ENCODE results near the gene NCKAP5L. TPM values are rescaled to one million over a fixed set of nuclear protein-coding genes. Genes with fewer than 3 reads are reported as not detected.
A peak's percentile ranks its signal among the peaks of the same experiment; 100 is the strongest.

The NCKAP5L gene
- total and polyA plus RNA-seq, 9 of the 15 experiments (the other 6 are each of a cell fraction or from before 2014, with no cell fraction given), result 0.01 to 14.4 (median 3.7) TPM

DNA sequence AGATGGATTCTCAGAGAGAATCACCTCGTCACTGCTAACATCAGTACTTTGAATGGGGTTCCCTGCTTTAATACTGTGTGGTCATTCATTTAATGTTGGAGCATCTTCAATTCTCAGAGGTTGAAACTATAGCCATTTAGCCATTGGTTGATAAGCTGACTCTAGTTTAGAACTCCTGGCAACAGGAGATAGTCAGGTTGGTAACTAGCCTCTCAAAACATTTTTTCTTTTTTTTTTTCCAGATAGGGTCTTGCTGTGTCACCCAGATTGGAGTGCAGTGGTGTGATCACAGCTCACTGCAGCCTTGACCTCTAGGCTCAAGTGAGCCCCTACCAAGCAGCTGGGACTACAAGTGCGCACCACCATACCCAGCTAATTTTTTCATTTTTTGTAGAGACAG lies 3.5 kb upstream of the NCKAP5L start (continued):
- TF ChIP-seq, protein P1, sequence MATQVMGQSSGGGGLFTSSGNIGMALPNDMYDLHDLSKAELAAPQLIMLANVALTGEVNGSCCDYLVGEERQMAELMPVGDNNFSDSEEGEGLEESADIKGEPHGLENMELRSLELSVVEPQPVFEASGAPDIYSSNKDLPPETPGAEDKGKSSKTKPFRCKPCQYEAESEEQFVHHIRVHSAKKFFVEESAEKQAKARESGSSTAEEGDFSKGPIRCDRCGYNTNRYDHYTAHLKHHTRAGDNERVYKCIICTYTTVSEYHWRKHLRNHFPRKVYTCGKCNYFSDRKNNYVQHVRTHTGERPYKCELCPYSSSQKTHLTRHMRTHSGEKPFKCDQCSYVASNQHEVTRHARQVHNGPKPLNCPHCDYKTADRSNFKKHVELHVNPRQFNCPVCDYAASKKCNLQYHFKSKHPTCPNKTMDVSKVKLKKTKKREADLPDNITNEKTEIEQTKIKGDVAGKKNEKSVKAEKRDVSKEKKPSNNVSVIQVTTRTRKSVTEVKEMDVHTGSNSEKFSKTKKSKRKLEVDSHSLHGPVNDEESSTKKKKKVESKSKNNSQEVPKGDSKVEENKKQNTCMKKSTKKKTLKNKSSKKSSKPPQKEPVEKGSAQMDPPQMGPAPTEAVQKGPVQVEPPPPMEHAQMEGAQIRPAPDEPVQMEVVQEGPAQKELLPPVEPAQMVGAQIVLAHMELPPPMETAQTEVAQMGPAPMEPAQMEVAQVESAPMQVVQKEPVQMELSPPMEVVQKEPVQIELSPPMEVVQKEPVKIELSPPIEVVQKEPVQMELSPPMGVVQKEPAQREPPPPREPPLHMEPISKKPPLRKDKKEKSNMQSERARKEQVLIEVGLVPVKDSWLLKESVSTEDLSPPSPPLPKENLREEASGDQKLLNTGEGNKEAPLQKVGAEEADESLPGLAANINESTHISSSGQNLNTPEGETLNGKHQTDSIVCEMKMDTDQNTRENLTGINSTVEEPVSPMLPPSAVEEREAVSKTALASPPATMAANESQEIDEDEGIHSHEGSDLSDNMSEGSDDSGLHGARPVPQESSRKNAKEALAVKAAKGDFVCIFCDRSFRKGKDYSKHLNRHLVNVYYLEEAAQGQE (IDR thresholded peaks at IDR 0.05; ENCODE audit: borderline replicate concordance), result no peak
- TF ChIP-seq, protein P1 (CRISPR knock-in tag; IDR thresholded peaks at IDR 0.05; ENCODE audit: low read depth), result no peak
- peak; percentile 40; the same call in 1 of the 2 replicates for TF ChIP-seq RFX1 (IDR thresholded peaks at IDR 0.05)
- TF ChIP-seq, protein P2, sequence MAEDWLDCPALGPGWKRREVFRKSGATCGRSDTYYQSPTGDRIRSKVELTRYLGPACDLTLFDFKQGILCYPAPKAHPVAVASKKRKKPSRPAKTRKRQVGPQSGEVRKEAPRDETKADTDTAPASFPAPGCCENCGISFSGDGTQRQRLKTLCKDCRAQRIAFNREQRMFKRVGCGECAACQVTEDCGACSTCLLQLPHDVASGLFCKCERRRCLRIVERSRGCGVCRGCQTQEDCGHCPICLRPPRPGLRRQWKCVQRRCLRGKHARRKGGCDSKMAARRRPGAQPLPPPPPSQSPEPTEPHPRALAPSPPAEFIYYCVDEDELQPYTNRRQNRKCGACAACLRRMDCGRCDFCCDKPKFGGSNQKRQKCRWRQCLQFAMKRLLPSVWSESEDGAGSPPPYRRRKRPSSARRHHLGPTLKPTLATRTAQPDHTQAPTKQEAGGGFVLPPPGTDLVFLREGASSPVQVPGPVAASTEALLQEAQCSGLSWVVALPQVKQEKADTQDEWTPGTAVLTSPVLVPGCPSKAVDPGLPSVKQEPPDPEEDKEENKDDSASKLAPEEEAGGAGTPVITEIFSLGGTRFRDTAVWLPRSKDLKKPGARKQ (CRISPR knock-in tag; IDR thresholded peaks at IDR 0.05), result no peak
- TF ChIP-seq, protein P3, sequence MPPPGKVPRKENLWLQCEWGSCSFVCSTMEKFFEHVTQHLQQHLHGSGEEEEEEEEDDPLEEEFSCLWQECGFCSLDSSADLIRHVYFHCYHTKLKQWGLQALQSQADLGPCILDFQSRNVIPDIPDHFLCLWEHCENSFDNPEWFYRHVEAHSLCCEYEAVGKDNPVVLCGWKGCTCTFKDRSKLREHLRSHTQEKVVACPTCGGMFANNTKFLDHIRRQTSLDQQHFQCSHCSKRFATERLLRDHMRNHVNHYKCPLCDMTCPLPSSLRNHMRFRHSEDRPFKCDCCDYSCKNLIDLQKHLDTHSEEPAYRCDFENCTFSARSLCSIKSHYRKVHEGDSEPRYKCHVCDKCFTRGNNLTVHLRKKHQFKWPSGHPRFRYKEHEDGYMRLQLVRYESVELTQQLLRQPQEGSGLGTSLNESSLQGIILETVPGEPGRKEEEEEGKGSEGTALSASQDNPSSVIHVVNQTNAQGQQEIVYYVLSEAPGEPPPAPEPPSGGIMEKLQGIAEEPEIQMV (tag; conservative IDR thresholded peaks at IDR 0.05; ENCODE audit: low read depth), result no peak
- TF ChIP-seq HLTF (IDR thresholded peaks at IDR 0.05), result no peak
- no peak for TF ChIP-seq RNF2 (IDR thresholded peaks at IDR 0.05)
- TF ChIP-seq, protein P4, sequence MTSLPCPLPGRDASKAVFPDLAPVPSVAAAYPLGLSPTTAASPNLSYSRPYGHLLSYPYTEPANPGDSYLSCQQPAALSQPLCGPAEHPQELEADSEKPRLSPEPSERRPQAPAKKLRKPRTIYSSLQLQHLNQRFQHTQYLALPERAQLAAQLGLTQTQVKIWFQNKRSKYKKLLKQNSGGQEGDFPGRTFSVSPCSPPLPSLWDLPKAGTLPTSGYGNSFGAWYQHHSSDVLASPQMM (CRISPR knock-in tag; IDR thresholded peaks at IDR 0.05), result no peak
- no peak for TF ChIP-seq JUND (IDR thresholded peaks at IDR 0.05; ENCODE audit: borderline replicate concordance, low read depth, low read length)
- TF ChIP-seq JUND (tag; IDR thresholded peaks at IDR 0.05; ENCODE audit: borderline replicate concordance, low read depth, low read length), result no peak
- TF ChIP-seq ZNF165 (CRISPR knock-in tag; IDR thresholded peaks at IDR 0.05; ENCODE audit: borderline replicate concordance), result no peak
- TF ChIP-seq, protein P5, sequence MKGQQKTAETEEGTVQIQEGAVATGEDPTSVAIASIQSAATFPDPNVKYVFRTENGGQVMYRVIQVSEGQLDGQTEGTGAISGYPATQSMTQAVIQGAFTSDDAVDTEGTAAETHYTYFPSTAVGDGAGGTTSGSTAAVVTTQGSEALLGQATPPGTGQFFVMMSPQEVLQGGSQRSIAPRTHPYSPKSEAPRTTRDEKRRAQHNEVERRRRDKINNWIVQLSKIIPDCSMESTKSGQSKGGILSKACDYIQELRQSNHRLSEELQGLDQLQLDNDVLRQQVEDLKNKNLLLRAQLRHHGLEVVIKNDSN (CRISPR knock-in tag; IDR thresholded peaks at IDR 0.05), result no peak
- no peak for TF ChIP-seq SUPT5H (IDR thresholded peaks at IDR 0.05)
- no peak for TF ChIP-seq ETV6 (IDR thresholded peaks at IDR 0.05; ENCODE audit: borderline replicate concordance in 1 of 2, low read depth in 2 of 2, low read length in 1 of 2)
- TF ChIP-seq ETV6 (CRISPR knock-in tag; IDR thresholded peaks at IDR 0.05; ENCODE audit: borderline replicate concordance), result no peak
- TF ChIP-seq ZNF699 (CRISPR knock-in tag; IDR thresholded peaks at IDR 0.05; ENCODE audit: insufficient replicate concordance), result no peak
- no peak for TF ChIP-seq SRSF1 (IDR thresholded peaks at IDR 0.05; ENCODE audit: low read depth, low read length)

All from K562 (cell line).